Ishikawa (cell line): ENCODE measurements around the gene SNX1.

ENCODE experiments used
- CEBPB ChIP-seq: IDR thresholded peaks from 2 replicates; pipeline ENCODE4 v1.6.1; 2012
- CREB1 ChIP-seq: IDR thresholded peaks from 2 replicates; pipeline ENCODE4 v1.6.1; 2012; ENCODE audit warnings: low read depth
- EGR1 ChIP-seq: IDR thresholded peaks from 2 replicates; pipeline ENCODE4 v1.6.1; 2012
- EP300 ChIP-seq: IDR thresholded peaks from 2 replicates; pipeline ENCODE4 v1.6.1; 2012; ENCODE audit warnings: borderline replicate concordance
- FOXM1 ChIP-seq: IDR thresholded peaks from 2 replicates; pipeline ENCODE4 v1.6.1; 2012; ENCODE audit warnings: low read depth, borderline replicate concordance
- MAX ChIP-seq: IDR thresholded peaks from 2 replicates; pipeline ENCODE4 v1.6.1; 2012
- NFIC ChIP-seq: IDR thresholded peaks from 2 replicates; pipeline ENCODE4 v1.6.1; 2012
- RAD21 ChIP-seq: IDR thresholded peaks from 2 replicates; pipeline ENCODE4 v1.6.1; 2012; ENCODE audit warnings: low read depth
- REST ChIP-seq: IDR thresholded peaks from 2 replicates; pipeline ENCODE4 v1.6.1; 2012; ENCODE audit warnings: low read depth, mild to moderate bottlenecking
- TAF1 ChIP-seq: IDR thresholded peaks from 2 replicates; pipeline ENCODE4 v1.6.1; 2012; ENCODE audit warnings: low read depth, mild to moderate bottlenecking
- TCF12 ChIP-seq: IDR thresholded peaks from 2 replicates; pipeline ENCODE4 v1.6.1; 2012; ENCODE audit warnings: low read depth
- TEAD4 ChIP-seq: IDR thresholded peaks from 2 replicates; pipeline ENCODE4 v1.6.1; 2012
- USF1 ChIP-seq: IDR thresholded peaks from 2 replicates; pipeline ENCODE4 v1.6.1; 2012
- YY1 ChIP-seq: IDR thresholded peaks from 2 replicates; pipeline ENCODE4 v1.6.1; 2012; ENCODE audit warnings: low read depth
- ZBTB7A ChIP-seq: IDR thresholded peaks from 2 replicates; pipeline ENCODE4 v1.6.1; 2012; ENCODE audit warnings: low read depth

The SNX1 gene

GRCh38 chr15:64138331-64138941 lies 42.7 kb downstream of the SNX1 start:
- TF ChIP-seq CREB1 (no peak), TAF1 (no peak), YY1 (no peak), EGR1 (no peak), USF1 (no peak), FOXM1 (no peak), NFIC (no peak), RAD21 (no peak), TEAD4 (no peak), TCF12 (no peak), EP300 (no peak), CEBPB (no peak), REST (no peak), MAX (no peak), ZBTB7A (no peak)

GRCh38 chr15:64141798-64142512 lies 46.2 kb downstream of the SNX1 start:
- TF ChIP-seq MAX, result no peak
- TF ChIP-seq CREB1, result no peak
- TF ChIP-seq USF1, result no peak

GRCh38 chr15:64143276-64143675 lies 47.5 kb downstream of the SNX1 start:
- no peak for TF ChIP-seq CREB1
- TF ChIP-seq RAD21, result no peak
- no peak for TF ChIP-seq CEBPB
- no peak for TF ChIP-seq TCF12
- TF ChIP-seq EGR1, result no peak
- TF ChIP-seq FOXM1, result no peak
- TF ChIP-seq NFIC, result no peak
- TF ChIP-seq EP300, result no peak
- no peak for TF ChIP-seq REST
- no peak for TF ChIP-seq TEAD4
- TF ChIP-seq ZBTB7A, result no peak
- no peak for TF ChIP-seq YY1
- TF ChIP-seq USF1, result no peak
- TF ChIP-seq MAX, result no peak
- no peak for TF ChIP-seq TAF1

GRCh38 chr15:64144192-64144564 lies 48.4 kb downstream of the SNX1 start:
- TF ChIP-seq FOXM1, result no peak

GRCh38 chr15:64144565-64145281 lies 48.9 kb downstream of the SNX1 start:
- TF ChIP-seq YY1, result no peak
- no peak for TF ChIP-seq CREB1
- TF ChIP-seq EGR1, result no peak
- TF ChIP-seq NFIC, result no peak
- TF ChIP-seq CEBPB, result no peak
- no peak for TF ChIP-seq ZBTB7A
- no peak for TF ChIP-seq EP300
- no peak for TF ChIP-seq RAD21
- TF ChIP-seq MAX, result no peak
- TF ChIP-seq TEAD4, result no peak
- TF ChIP-seq TAF1, result no peak
- TF ChIP-seq USF1, result no peak
- TF ChIP-seq FOXM1, result no peak
- TF ChIP-seq TCF12, result no peak
